ENCODE data around the gene CUX1.

DNA sequence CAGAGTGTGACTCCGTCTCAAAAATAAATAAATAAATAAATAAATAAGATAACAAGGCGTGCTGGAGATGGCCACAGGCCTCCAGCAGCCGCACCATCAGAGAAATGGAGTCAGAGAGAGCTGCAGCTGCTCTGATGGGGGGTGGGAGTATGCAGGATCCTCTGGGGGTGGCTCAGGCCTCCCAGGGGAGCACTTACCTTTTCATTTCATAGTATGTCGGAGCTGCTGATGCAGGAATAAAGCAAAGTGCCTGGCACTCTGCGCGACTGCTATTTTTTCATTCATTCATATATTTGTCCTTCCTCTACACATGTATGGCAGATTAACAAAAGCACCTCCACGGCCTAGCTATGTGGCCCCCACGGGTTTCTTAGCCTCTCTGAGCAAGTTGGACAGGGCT is 175.9 kb downstream of the CUX1 start:
- TF ChIP-seq, protein P1, sequence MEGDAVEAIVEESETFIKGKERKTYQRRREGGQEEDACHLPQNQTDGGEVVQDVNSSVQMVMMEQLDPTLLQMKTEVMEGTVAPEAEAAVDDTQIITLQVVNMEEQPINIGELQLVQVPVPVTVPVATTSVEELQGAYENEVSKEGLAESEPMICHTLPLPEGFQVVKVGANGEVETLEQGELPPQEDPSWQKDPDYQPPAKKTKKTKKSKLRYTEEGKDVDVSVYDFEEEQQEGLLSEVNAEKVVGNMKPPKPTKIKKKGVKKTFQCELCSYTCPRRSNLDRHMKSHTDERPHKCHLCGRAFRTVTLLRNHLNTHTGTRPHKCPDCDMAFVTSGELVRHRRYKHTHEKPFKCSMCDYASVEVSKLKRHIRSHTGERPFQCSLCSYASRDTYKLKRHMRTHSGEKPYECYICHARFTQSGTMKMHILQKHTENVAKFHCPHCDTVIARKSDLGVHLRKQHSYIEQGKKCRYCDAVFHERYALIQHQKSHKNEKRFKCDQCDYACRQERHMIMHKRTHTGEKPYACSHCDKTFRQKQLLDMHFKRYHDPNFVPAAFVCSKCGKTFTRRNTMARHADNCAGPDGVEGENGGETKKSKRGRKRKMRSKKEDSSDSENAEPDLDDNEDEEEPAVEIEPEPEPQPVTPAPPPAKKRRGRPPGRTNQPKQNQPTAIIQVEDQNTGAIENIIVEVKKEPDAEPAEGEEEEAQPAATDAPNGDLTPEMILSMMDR (IDR thresholded peaks at IDR 0.05), result no peak
- TF ChIP-seq EP300 (IDR thresholded peaks at IDR 0.05; ENCODE audit: low read depth), result no peak
- no peak for TF ChIP-seq POLR2A (IDR thresholded peaks at IDR 0.05)
- no peak for TF ChIP-seq POLR2AphosphoS5 (IDR thresholded peaks at IDR 0.05)
